GM19395 (cell line): Measurements from ENCODE around the gene FSTL3.
"Not testable (repeated sequence)": the region's sequence is repeated elsewhere in the genome, so short reads cannot be mapped to it uniquely, and the experiment has no call there.

ENCODE experiments used
- ATAC-seq: cut with Tn5 transposase; IDR thresholded peaks from one replicate; pipeline ENCODE4 v1.9.1; 2021; ENCODE audit warnings: mild to moderate bottlenecking, moderate library complexity; ENCODE audit not compliant: unreplicated experiment

Gene FSTL3

DNA sequence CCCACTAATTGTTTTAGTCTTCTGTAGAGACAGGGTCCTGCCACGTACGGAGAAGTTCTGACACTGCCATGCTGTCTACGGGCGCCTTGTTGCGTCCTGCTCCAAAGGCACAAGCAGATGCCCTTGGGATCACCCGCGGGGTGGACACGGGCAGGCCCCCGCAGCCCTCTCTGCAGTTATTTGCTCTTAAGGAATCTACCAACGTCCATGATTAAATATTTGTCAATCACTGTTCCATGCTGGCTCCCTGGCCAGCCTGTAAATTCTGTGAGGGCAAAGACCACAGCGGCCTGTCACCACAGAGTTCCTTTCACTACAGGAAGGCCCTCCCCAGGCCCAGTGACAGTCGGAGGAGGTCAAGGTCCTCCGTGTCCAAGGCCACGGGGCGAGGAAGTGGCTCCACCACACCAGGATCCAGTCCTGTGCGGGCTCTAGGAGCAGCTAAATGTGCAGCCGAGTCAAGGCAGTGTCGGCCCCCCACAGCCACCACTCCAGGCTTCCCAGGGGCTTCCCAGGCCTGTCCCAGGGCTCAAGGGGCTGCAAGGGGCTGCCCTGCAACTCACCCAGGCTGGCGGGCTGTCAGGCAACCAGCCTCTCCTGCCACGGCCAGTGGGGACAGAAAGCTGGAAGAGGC lies 15.3 kb upstream of the FSTL3 start:
- ATAC-seq: no peak

DNA sequence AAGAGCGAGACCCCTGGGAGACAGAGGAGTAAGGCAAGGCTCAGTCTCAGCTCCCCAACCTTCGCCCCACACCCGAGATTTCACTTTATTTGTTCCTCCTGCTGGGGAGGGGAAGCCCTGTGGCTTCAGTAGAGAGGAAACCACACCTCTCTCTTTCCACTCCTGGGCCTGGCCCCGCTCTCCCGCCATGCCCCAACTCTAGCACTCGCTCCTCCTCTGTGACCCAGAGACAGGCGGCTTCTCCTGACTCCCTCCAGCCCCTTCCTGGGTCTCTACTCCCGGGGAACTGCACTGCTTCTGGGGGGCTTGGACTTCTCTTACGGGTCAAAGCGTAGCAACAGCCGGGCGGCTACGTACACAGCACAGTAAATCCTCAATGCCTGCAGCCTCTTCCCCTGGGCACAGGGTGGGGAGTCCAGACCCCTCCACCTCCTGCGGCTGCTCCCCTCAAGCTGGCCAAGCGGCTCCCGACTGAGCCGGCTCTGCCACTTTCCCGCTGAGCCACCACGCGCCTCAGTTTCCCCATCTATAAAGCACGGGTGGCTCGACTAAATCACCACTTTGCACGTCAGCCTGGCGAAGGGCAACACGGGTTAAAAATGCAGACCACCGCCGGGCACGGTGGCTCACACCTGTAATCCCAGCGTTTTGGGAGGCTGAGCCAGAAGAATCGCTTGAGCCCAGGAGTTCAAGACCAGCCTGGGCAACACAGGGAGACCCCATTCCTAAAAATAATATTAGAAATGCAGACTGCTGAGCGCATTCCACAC lies 14.6 kb upstream of the FSTL3 start:
- no peak for ATAC-seq

DNA sequence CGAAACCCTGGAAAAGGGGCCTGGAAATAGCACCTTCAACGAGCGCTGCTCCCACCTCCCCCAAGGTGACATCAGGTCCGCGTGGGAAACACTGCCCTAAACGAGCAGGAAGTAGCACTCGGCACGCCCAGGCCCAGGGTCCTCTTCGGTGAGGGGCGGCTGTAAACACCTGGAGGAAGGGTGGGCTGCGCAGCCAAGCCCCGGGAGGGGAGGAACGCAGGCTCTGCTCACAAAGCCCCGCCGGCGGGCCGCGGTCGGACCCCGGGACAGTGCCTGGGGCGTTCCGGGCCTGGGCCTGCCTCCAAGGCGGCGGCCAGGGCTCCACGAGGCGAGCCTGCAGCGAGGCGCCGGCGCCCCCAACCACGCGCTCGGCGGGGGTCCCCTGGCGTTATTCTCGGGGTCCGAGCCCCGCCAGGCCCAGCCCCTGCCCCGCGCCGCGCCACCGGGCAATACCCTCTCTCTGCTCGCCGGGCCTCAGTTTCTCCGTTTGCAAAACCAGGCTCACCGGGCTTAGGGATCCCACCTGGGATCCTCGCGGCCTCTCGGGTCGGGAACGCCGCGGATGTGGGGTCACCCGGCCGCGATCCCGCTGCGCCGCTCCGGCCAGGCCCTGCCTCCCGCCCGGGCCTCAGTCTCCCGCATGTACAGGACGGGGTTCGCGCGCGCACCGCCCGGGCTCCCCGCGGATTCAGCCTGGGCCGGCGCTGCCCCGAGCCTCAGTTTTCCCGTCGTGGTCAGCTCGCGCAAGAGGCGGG lies 13.8 kb upstream of the FSTL3 start:
- ATAC-seq: peak; percentile 9

DNA sequence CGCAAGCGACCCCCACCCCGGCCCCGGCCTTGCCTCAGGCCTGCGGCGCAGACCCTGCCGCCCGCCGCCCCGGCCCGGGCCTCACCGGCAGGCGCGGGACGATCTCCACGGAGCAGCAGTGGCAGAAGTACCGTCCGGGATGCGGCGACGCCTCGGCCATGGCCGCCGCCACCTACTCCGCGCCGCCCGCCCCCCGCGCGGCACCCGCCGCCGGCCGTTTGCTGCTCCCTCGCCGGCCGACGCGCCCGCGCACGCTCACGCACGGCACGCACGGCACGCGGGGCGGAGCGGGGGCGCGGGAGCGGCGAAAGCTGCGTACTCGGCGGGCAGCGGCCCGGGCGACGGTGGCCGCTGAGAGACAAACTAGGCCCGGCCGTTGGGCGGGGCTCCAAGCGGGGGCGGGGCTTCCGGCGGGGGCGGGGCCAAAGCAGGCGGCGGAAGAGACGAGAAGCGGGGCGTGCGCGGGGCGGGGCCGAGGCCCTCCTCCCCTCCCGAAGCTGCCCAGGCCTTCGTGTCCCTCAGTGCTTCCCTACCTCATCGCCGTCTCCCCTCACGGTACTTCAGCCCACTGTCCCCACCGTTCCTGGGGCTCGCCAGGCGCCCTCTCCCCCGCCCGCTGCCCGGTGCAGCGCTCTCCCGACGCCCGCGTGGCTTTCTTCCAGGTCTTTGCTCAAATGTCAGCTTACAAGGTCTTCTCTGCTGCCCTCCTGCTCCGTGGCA lies 13.1 kb upstream of the FSTL3 start, which contains the start of gene RNF126:
TSS of gene RNF126 (minus strand) at position 253 of the 720 bp plus-strand sequence. CDS start at position 160, 93 bp downstream.
- ATAC-seq: peak; percentile 49

DNA sequence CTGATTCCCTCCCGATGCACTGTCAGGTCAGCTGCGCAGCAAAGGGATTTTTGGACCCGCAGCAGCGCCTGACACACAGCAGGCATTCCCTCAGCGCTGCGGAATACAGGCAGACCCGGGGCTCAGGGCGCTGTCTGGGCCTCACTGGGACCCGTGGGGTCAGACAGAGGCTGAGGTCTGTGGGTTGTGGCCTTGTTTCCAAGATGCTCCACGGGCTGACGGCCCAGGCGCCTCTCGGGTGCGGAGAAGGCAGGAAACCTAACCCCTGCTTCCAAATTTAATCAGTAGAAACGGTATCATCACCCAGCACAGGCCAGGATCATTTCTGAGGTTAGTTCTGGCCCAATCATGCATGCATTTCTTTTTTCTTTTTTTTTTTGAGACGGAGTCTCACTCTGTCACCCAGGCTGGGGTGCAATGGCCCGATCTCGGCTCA lies 12.5 kb upstream of the FSTL3 start:
- no peak for ATAC-seq

DNA sequence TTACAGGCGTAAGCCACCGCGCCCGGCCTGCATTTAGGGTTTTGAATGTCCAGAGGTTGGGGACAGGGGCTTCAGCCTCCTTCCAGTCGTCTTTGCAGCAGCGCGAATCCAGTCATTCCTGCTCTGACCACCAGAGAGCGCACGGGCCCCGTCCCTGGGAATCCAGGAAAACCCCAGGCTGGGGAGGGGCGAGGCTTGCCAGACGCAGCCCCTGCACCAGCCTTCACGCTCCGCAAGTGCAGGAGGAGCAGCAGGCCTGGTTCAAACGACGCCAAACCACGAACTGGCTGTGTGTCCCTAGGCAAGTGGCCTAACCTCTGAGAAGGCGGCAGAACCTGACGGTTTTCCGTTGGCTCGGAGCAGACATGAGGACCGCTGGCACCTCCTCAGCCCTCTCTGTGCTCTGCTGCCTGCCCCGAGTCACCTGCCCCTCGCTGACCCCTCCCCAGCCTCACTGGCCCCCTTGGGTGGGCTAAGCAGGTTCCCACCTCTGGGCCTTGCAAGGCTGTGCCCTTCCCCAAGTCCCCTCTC lies 11.2 kb upstream of the FSTL3 start:
- ATAC-seq: no peak

DNA sequence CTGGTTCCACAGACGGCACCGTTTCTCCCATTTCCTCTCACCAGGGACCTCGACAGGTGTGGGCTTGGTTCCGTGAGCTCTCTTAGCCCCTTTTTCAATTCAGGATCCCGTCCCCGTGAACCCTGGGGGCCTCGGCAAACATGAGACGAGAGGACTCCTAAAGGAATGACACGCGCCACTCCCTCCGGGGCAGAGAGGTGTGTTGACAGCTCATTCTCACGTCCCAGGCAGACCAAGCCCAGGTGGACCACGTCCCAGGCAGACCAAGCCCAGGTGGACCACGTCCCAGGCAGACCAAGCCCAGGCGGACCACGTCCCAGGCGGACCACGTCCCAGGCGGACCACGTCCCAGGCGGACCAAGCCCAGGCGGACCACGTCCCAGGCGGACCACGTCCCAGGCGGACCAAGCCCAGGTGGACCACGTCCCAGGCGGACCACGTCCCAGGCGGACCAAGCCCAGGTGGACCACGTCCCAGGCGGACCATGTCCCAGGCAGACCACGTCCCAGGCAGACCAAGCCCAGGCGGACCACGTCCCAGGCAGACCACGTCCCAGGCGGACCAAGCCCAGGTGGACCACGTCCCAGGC lies 9.1 kb upstream of the FSTL3 start:
- not testable (repeated sequence) for ATAC-seq

DNA sequence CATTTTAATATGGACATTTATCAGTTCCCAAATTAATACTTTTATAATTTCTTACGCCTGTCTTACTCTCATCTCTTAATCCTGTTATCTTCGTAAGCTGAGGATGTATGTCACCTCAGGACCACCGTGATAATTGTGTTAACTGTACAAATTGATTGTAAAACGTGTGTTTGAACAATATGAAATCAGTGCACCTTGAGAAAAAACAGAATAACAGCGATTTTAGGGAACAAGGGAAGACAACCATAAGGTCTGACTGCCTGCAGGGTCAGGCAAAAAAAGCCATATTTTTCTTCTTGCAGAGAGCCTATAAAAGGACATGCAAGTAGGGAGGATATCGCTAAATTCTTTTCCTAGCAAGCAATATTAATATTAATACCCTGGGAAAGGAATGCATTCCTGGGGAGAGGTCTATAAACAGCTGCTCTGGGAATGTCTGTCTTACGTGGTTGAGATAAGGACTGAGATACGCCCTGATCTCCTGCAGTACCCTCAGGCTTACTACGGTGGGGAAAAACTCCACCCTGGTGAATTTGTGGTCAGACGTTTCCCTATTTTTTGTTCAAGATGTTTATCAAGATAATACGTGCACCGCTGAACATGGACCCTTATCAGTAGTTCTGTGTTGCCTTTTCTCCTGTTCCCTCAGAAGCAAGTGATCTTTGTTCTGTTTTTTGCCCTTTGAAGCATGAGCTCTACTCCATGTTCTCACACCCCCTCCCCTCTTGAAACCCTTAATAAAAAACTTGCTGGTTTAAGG lies 7.3 kb upstream of the FSTL3 start:
- ATAC-seq: not testable (repeated sequence)

DNA sequence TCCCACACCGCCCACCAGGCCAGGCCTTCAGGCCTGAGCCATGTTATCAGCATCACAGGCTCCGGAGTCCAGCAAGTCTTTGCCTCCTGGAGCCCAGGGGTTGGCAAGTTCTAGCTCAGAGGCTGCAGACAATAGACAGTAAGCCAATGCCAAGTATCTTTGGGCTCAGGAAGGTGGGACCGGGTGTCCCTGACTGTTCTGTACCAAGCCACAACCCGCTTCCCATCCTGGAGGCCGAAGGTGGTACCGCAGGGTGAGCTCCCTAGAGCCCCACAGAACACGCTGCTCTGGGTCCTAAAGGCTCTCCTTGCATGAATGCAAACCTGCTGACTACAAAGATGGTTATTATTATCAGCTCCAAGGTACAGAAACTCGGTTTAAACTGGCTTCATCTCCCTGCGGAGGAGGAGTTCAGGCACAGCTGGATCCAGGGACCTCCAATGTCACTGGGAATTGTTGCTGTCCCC lies 5.5 kb upstream of the FSTL3 start:
- ATAC-seq: no peak

DNA sequence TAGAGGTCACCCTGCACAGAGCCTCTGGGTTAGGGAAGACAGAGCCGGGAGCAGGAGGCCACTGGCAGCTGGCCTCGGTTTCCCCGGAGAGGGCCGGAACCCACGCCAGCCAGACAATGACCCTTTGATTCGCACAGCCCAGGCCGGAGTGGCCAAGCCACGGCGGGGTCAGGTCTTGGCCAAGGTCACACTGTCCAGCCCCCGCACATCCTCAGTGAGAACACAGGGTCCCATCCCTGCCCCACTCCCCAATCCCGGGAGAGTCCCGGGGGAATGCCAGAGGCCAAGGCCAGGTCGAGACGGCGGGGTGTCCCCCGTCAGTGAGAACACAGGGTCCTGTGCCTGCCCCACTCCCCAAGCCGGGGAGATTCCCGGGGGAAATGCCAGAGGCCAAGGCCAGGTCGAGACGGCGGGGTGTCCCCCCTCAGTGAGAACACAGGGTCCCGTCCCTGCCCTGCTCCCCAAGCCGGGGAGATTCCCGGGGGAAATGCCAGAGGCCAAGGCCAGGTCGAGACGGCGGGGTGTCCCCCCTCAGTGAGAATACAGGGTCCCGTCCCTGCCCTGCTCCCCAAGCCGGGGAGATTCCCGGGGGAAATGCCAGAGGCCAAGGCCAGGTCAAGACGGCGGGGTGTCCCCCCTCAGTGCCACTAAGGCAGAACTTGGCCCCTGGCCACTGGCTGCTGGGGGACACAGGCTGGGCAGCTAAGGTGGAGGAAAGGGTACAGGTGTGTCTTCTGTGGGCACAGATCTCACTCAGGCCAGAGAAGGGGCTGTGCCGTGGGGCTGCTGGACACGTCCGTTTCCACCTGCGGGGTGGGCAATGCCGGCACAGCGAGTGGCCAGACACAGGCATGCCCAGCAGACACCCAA lies 1.7 kb upstream of the FSTL3 start:
- ATAC-seq: no peak

DNA sequence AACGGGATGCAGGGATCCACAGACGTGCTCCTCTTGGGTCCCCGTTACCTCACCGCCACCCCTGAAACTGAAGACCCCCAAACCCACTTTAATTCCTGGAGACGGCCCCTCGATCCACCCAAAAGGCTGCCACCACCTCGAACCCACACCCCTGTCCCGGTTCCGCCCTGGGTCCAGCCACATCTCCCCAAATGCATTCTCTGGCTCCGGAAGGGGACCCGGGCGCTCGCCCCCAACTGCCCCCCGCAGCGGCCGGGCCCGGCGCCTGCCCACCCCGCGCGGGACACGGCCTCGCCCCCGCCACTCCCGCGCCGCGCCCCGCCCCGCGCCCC lies 219 bp upstream of the FSTL3 start:
- ATAC-seq: no peak

DNA sequence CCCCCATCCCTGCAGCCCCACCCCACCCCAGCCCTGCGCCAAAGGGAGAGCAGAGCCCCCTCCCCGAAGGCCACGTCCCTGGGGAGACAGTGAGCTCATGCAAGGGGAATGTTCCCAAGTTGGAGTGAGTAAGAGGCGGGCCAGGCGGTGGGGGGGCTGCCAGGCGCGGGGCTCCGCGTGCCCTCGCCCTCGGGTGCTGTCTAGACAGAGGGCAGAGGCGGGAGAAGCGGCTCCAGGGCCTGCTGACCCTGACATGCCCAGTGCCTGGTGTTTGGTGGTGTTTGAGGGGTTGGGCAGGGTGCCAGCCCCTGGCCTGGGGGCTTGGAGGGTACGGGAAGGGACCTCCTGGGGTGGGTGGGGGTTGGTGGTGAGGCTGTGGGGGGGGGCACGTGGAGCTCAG lies 1.0 kb downstream of the FSTL3 start:
- no peak for ATAC-seq

DNA sequence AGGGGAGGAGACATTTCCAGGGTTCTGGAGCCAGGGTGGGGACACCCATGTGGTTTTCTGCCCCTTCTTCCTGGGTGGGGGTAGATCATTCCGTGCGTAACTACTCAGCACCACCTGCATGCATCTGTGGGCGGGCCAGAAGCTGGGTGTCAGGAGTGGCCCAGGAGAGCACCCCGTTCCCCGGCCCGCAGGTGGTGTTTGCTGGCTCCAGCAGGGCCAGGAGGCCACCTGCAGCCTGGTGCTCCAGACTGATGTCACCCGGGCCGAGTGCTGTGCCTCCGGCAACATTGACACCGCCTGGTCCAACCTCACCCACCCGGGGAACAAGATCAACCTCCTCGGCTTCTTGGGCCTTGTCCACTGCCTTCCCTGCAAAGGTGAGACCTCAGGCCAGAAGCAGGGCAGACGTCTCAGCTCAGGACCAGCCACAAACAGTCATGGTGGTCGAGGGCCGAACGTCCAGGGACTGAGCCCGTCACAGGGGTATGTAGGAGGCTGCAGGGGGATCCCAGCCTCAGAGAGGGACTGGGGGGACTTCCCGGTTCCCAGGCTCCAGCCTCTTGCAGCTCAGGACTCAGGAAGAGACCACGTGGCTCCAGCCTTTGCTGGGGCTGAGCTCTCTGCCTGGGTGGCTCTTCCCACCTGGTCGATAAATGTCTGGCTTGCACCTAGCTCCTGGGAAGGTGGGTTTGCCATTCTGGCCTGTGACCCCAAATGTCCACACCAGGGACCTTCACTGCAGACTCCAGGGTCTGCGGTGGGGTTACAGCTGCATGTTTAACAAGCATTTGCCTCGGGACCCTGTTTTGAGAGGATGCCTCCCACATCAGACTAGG lies 1.6 kb downstream of the FSTL3 start:
- ATAC-seq: no peak

DNA sequence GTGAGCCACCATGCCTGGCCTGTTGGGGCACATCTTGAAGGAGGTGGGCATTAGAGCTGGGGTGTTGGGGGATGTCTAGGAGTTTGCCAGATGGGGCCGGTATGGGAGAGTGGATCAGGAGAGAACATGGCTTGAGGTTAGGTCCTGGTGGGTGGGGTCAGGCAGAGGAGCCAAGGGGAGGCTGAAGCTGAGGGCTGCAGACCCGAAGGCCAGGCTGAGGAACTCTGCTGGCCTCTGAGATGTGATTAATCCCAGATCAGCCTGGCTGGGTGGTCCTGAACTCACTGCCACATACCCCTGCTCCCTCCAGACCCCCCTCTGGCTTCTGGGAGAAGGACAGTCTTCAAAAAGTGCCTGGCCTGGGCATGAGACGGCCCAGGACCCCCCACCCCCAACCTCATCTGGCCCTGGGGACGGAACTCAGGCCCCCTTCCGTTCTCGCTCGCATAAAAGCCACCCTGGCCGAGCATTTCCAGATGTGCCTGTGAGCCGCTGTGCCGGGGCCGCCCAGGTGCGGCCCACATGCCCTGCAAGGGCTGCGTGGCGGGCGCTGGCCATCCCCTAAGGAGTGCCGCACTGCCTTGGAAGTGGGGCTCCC lies 2.7 kb downstream of the FSTL3 start:
- ATAC-seq: no peak

DNA sequence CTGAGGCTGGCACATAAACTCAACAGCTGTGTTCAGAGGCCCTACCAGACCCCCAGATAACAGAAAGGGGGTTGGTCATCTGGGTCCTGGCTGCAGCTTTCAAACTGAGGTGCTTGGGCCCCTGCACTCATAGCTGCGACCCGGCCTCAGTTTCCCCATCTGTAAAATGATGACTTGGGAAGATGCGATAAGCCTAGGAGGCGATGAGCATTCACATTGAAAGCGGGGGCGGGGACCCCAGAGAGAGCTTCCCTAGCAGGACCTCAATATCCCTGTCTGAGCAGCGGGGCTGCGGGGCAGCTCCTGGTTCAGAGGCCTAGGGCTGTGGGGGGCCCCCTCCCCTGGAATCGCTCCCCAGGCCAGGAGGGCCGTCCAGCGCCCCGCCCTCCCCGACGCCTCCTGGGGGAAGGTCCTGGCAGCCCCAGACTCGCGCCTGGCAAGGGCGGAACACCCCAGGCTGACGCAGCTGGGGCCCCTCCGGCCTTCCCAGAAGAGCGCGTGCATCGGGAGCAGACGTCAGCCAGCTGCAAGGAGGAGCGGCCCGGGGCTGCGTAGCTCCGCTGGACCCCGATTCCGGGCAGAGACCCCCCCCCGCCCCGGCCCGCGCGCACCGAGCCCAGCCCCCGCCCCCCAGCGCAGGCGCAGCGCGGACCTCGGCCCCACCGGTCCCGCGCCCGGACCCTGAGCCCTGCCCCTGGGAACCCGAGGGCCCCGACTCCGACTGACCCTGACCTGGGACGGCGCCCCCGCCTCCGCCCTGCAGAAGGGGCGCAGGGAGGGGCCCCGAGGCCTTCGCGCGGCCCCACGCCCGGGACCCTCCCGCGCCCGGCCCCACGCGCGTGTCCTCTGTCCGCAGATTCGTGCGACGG lies 3.5 kb downstream of the FSTL3 start:
- peak; percentile 22 for ATAC-seq

DNA sequence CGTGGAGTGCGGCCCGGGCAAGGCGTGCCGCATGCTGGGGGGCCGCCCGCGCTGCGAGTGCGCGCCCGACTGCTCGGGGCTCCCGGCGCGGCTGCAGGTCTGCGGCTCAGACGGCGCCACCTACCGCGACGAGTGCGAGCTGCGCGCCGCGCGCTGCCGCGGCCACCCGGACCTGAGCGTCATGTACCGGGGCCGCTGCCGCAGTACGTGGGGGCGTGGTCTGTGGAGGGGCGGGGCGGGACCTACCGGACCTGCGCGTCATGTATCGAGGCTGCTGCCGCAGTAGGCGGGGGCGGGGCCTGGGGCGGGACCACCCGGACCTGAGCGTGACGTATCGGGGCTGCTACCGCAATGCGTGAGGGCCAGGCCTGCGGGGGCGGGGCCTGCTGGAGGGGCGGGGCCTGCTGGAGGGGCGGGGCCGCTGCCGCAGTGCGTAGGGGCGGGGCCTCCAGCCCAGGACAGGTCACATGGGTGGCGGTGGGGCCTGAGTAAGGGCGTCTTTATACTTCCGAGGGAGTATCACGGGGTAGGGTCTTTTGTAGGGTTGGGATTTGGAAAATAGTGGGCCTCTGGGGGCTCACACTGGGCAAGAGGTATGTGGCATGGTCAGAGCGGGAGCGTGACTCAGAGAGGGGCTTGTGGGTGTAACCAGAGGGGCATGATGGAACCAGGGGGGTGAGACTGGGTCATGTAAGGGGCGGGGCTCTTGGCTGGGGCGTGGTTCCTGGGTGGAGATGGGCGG lies 4.3 kb downstream of the FSTL3 start:
- ATAC-seq: peak; percentile 66
